ENCODE data around the gene IGHMBP2. TPM values are rescaled to one million over a fixed set of nuclear protein-coding genes. Genes with fewer than 3 reads are reported as not detected.

The IGHMBP2 gene
- total RNA-seq, 1 experiment from 2014 or later: 19.3 TPM

- ChIA-PET CTCF (no interaction called here), RAD21 (ENCODE audit: low non-redundant PET in 1 of 2, low total read pairs in 2 of 2, uncharacterized antibody in 2 of 2, unreplicated experiment in 2 of 2) (no interaction called here), POLR2A (no interaction called here)
- ATAC-seq: no peak
- Histone ChIP-seq H3K4me1 (ENCODE audit: control insufficient read depth in 1 of 2, insufficient read depth in 2 of 2, low read length in 2 of 2) (no peaks in the 10 kb centered on the region), H2AFZ (ENCODE audit: low read depth, low read length, poor library complexity, severe bottlenecking) (no peak overlapping the region), H3K4me2 (ENCODE audit: low read length) (no peak overlapping the region), H3K79me2 (ENCODE audit: insufficient read depth, low read length) (no peaks in the 10 kb centered on the region; the same call in 1 of the 2 replicates), H3K9me3 (ENCODE audit: control insufficient read depth in 1 of 2, insufficient read depth in 1 of 2, low read depth in 1 of 2, low read length in 2 of 2) (no peaks in the 10 kb centered on the region), H3K9me2 (ENCODE audit: insufficient read depth) (no peaks in the 10 kb centered on the region), H3K27me3 (ENCODE audit: insufficient read depth, low read length) (no peaks in the 10 kb centered on the region), H3K27ac (ENCODE audit: low read depth, low read length) (no peak overlapping the region), H3K9ac (ENCODE audit: low read length) (no peak overlapping the region), H4K20me1 (ENCODE audit: insufficient read depth) (no peaks in the 10 kb centered on the region), H3K36me3 (ENCODE audit: control insufficient read depth in 1 of 2, insufficient read depth in 2 of 2, low read length in 2 of 2) (peaks cover 24 to 33% of the 10 kb centered on the region in 2 experiments; a peak in 3 of 4 replicates), H3K4me3 (replicated peaks in 1 of 2; ENCODE audit: low read depth in 1 of 2, low read length in 2 of 2) (no peak overlapping the region)
- no peak for DNase-seq (ENCODE audit: low read depth, low spot score)
- no TSS peak for BruUV-seq (replicated peaks)
- intact Hi-C loops (cut with micrococcal nuclease): no loop called here
- TF ChIP-seq RAD21 (IDR thresholded peaks at IDR 0.05; ENCODE audit: low read depth): no peak
- TF ChIP-seq ELF1 (IDR thresholded peaks at IDR 0.05; ENCODE audit: borderline replicate concordance, low read depth): no peak
- TF ChIP-seq, protein P1, sequence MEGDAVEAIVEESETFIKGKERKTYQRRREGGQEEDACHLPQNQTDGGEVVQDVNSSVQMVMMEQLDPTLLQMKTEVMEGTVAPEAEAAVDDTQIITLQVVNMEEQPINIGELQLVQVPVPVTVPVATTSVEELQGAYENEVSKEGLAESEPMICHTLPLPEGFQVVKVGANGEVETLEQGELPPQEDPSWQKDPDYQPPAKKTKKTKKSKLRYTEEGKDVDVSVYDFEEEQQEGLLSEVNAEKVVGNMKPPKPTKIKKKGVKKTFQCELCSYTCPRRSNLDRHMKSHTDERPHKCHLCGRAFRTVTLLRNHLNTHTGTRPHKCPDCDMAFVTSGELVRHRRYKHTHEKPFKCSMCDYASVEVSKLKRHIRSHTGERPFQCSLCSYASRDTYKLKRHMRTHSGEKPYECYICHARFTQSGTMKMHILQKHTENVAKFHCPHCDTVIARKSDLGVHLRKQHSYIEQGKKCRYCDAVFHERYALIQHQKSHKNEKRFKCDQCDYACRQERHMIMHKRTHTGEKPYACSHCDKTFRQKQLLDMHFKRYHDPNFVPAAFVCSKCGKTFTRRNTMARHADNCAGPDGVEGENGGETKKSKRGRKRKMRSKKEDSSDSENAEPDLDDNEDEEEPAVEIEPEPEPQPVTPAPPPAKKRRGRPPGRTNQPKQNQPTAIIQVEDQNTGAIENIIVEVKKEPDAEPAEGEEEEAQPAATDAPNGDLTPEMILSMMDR (IDR thresholded peaks at IDR 0.05 in 2 of 3, conservative IDR thresholded peaks at IDR 0.05 in 1 of 3; ENCODE audit: borderline replicate concordance in 1 of 3, insufficient read depth in 1 of 3, low read depth in 2 of 3, low read length in 2 of 3): no peak
- TF ChIP-seq POLR2A (IDR thresholded peaks at IDR 0.05; ENCODE audit: borderline replicate concordance, extremely low read depth, insufficient read depth, insufficient read length): no peak
- TF ChIP-seq POLR2AphosphoS5 (IDR thresholded peaks at IDR 0.05; ENCODE audit: low read depth, low read length): no peak
- no peak for TF ChIP-seq SIN3A (IDR thresholded peaks at IDR 0.05; ENCODE audit: low read depth)
- no peak for TF ChIP-seq SP1 (IDR thresholded peaks at IDR 0.05; ENCODE audit: low read depth)
- no peak for TF ChIP-seq MAX (IDR thresholded peaks at IDR 0.05)
- no peak for TF ChIP-seq EZH2 (IDR thresholded peaks at IDR 0.05)
- TF ChIP-seq, protein P2, sequence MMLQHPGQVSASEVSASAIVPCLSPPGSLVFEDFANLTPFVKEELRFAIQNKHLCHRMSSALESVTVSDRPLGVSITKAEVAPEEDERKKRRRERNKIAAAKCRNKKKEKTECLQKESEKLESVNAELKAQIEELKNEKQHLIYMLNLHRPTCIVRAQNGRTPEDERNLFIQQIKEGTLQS (IDR thresholded peaks at IDR 0.05): no peak
- no peak for TF ChIP-seq TCF7L2 (IDR thresholded peaks at IDR 0.05; ENCODE audit: borderline replicate concordance, extremely low read depth, insufficient read depth, insufficient read length)
- no peak for TF ChIP-seq JUND (IDR thresholded peaks at IDR 0.05)
- TF ChIP-seq, protein P3, sequence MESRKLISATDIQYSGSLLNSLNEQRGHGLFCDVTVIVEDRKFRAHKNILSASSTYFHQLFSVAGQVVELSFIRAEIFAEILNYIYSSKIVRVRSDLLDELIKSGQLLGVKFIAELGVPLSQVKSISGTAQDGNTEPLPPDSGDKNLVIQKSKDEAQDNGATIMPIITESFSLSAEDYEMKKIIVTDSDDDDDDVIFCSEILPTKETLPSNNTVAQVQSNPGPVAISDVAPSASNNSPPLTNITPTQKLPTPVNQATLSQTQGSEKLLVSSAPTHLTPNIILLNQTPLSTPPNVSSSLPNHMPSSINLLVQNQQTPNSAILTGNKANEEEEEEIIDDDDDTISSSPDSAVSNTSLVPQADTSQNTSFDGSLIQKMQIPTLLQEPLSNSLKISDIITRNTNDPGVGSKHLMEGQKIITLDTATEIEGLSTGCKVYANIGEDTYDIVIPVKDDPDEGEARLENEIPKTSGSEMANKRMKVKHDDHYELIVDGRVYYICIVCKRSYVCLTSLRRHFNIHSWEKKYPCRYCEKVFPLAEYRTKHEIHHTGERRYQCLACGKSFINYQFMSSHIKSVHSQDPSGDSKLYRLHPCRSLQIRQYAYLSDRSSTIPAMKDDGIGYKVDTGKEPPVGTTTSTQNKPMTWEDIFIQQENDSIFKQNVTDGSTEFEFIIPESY (IDR thresholded peaks at IDR 0.05; ENCODE audit: extremely low read depth, insufficient replicate concordance, low read length): no peak
- TF ChIP-seq ZFX (IDR thresholded peaks at IDR 0.05): no peak
- no peak for TF ChIP-seq CEBPB (IDR thresholded peaks at IDR 0.05; ENCODE audit: low read depth)
- no peak for TF ChIP-seq ZNF274 (IDR thresholded peaks at IDR 0.05; ENCODE audit: low read depth, low read length)
Measured at GRCh38 chr11:68914761-68915160, 11.1 kb downstream of the IGHMBP2 start.

Measured in HCT116 (cell line).